B cell (primary cell): ENCODE measurements around the gene NCL. TPM values are rescaled to one million over a fixed set of nuclear protein-coding genes. Genes with fewer than 3 reads are reported as not detected.

Source experiments
- ATAC-seq: fragments of 200-7000 bp; cut with Tn5 transposase; one replicate; pipeline ENCODE4 v1.10.0; 2021; ENCODE audit warnings: low read depth, mild to moderate bottlenecking, moderate number of reproducible peaks, moderate library complexity
- CTCF ChIA-PET: fragments of 350-600 bp; sonication (Branson Sonifier 250); formaldehyde crosslinking; loops from one replicate; lab custom pipeline; 2021; ENCODE audit warnings: antibody characterized with exemption, inconsistent platforms; lab: Charles Lee
- POLR2A ChIA-PET: fragments of 350-600 bp; sonication (Branson Sonifier 250); formaldehyde crosslinking; loops from one replicate; lab custom pipeline; 2021; ENCODE audit warnings: antibody characterized with exemption; lab: Charles Lee
- DNase-seq: peaks from one replicate; pipeline ENCODE4 v3.0.0; 2013
- H2AFZ ChIP-seq: 2 replicates; pipeline ENCODE4 v1.6.1; 2012; ENCODE audit warnings: mild to moderate bottlenecking, low read depth, low read length; ENCODE audit not compliant: insufficient read depth, poor library complexity, severe bottlenecking
- H3K27ac ChIP-seq, 2 donors: 1 replicate in 1 of 2; 2 replicates in 1 of 2; pipeline ENCODE4 v1.5.1; 2012 to 2013; ENCODE audit warnings: low read length in 2 of 2, mild to moderate bottlenecking in 2 of 2, moderate library complexity in 1 of 2
- H3K27me3 ChIP-seq, 4 experiments: fragments of 200-600 bp in 1 of 4; sonication (generic) in 1 of 4; replicated peaks in 1 of 4; 1 replicate in 2 of 4; 2 replicates in 2 of 4; pipeline versions ENCODE4 v1.6.1 to v1.7.0; 2013 to 2016; ENCODE audit warnings: low read length in 3 of 4, mild to moderate bottlenecking in 2 of 4, mixed read lengths in 1 of 4, moderate library complexity in 1 of 4; ENCODE audit not compliant: insufficient read depth in 4 of 4, control insufficient read depth in 3 of 4; ENCODE audit errors: control extremely low read depth in 1 of 4
- H3K36me3 ChIP-seq, 2 experiments: replicated peaks in 1 of 2; 1 replicate in 1 of 2; 2 replicates in 1 of 2; pipeline versions ENCODE4 v1.6.1 to v1.7.1; 2013; ENCODE audit warnings: low read length in 1 of 2; ENCODE audit not compliant: insufficient read depth in 2 of 2, control insufficient read depth in 1 of 2; ENCODE audit errors: control extremely low read depth in 1 of 2, extremely low read depth in 1 of 2
- H3K4me1 ChIP-seq, 2 donors: fragments of 200-600 bp in 1 of 2; sonication (generic) in 1 of 2; 1 replicate in 1 of 2; 2 replicates in 1 of 2; pipeline versions ENCODE4 v1.5.1 to v1.6.1; 2013 to 2017; ENCODE audit warnings: low read length in 2 of 2; ENCODE audit not compliant: control insufficient read depth in 2 of 2, insufficient read depth in 2 of 2
- H3K4me2 ChIP-seq: replicated peaks from 2 replicates; pipeline ENCODE3; 2012; ENCODE audit warnings: mild to moderate bottlenecking, low read depth, low read length; ENCODE audit not compliant: poor library complexity, severe bottlenecking
- H3K4me3 ChIP-seq, 5 experiments: fragments of 200-600 bp in 1 of 5; sonication (generic) in 1 of 5; 1 replicate in 3 of 5; 2 replicates in 2 of 5; pipeline versions ENCODE4 v1.5.1 to v1.7.0; 2011 to 2016; ENCODE audit warnings: low read length in 4 of 5, mild to moderate bottlenecking in 4 of 5, low read depth in 2 of 5, control low read depth in 1 of 5, moderate library complexity in 1 of 5; ENCODE audit not compliant: insufficient read depth in 1 of 5; ENCODE audit errors: control extremely low read depth in 1 of 5, extremely low read depth in 1 of 5
- H3K79me2 ChIP-seq: fragments of 200-600 bp; sonication (generic); one replicate; pipeline ENCODE4 v1.6.0; 2016; ENCODE audit warnings: low read length; ENCODE audit not compliant: control insufficient read depth, insufficient read depth
- H3K9ac ChIP-seq: fragments of 200-600 bp; sonication (generic); 2 replicates; pipeline ENCODE4 v1.6.1; 2017; ENCODE audit warnings: mild to moderate bottlenecking, low read length, moderate library complexity
- H3K9me3 ChIP-seq, 3 donors: one replicate each; pipeline versions ENCODE4 v1.6.1 to v1.7.1; 2013; ENCODE audit warnings: low read length in 2 of 3; ENCODE audit not compliant: control insufficient read depth in 2 of 3, insufficient read depth in 1 of 3; ENCODE audit errors: control extremely low read depth in 1 of 3
- H4K20me1 ChIP-seq: 2 replicates; pipeline ENCODE4 v1.6.0; 2012; ENCODE audit warnings: mild to moderate bottlenecking, low read length; ENCODE audit not compliant: insufficient read depth, control insufficient read depth, poor library complexity, severe bottlenecking
- H3K27ac Mint-ChIP-seq: one replicate; pipeline ENCODE4 v1.8.0; 2021; ENCODE audit warnings: mixed read lengths
- H3K27me3 Mint-ChIP-seq: one replicate; pipeline ENCODE4 v1.8.0; 2021; ENCODE audit warnings: mixed read lengths
- H3K4me1 Mint-ChIP-seq: one replicate; pipeline ENCODE4 v1.8.0; 2021; ENCODE audit warnings: mixed read lengths
- H3K4me3 Mint-ChIP-seq: one replicate; pipeline ENCODE4 v1.8.0; 2021; ENCODE audit warnings: mixed read lengths
- H3K9me3 Mint-ChIP-seq: one replicate; pipeline ENCODE4 v1.8.0; 2022; ENCODE audit warnings: mixed read lengths; ENCODE audit not compliant: insufficient read depth
- CTCF ChIP-seq: fragments of 200-600 bp; IDR thresholded peaks from one replicate; pipeline ENCODE4 v1.8.0; 2022; ENCODE audit warnings: antibody characterized with exemption, mild to moderate bottlenecking
- EZH2 ChIP-seq: IDR thresholded peaks from 2 replicates; pipeline ENCODE4 v1.6.1; 2012; ENCODE audit warnings: borderline replicate concordance, low read depth, mild to moderate bottlenecking, moderate library complexity, low read length; ENCODE audit not compliant: insufficient read depth, poor library complexity, severe bottlenecking
- WGBS: methylation state at CpG from one replicate; pipeline ENCODE4 v1.1.5; 2013; ENCODE audit warnings: missing lambda C conversion rate; ENCODE audit not compliant: insufficient coverage; 5-methylcytosine and 5-hydroxymethylcytosine counted together
- intact Hi-C: fragments of 100-400 bp; cut with micrococcal nuclease; formaldehyde crosslinking; loops from one replicate; pipeline ENCODE4 v1.10.0; 2022
- polyA plus RNA-seq: library from polyadenylated mRNA; depleted of rRNA; stranded (reverse); fragments of >200 nt; gene quantifications from 2 replicates; pipeline ENCODE4 v1.2.3, GENCODE V29; 2012
- total RNA-seq, 2 donors: library from RNA; stranded (reverse); fragments of 120-200 nt in 1 of 2; gene quantifications; 1 replicate in 1 of 2; 2 replicates in 1 of 2; pipeline versions ENCODE4 v1.2.3 to v1.2.4, GENCODE V29; 2013 to 2022

The NCL gene
- total and polyA plus RNA-seq, 2 donors (not counting 1 experiment from before 2014, with no cell fraction given): 25.8 to 439 TPM

GRCh38 chr2:231467016-231467545 lies 2.8 kb upstream of the NCL start:
- peaks cover 23 to 28% of the 10 kb centered on the region in 2 donors for H3K4me1 ChIP-seq
- H3K9ac ChIP-seq: no peak overlapping the region
- no peaks in the 10 kb centered on the region for H3K9me3 ChIP-seq
- Mint-ChIP-seq H3K27ac (no peak overlapping the region), H3K4me1 (peaks cover 26% of the 10 kb centered on the region), H3K9me3 (no peaks in the 10 kb centered on the region), H3K27me3 (no peaks in the 10 kb centered on the region), H3K4me3 (no peak overlapping the region)
- no peak for ATAC-seq
- ChIA-PET POLR2A (no interaction called here), CTCF (interaction anchor here (1.1 to 3.0 kb wide), 4 partner anchors 15 to 54 kb away, joined by 3 to 10 read pairs (median 5); no protein-coding TSS in a partner anchor)
- peaks cover 0 to 10% of the 10 kb centered on the region in 2 experiments for H3K36me3 ChIP-seq
- H2AFZ ChIP-seq: no peak overlapping the region
- intact Hi-C loops: no loop called here
- TF ChIP-seq CTCF (no peak), EZH2 (no peak)
- H3K79me2 ChIP-seq: peaks cover 17% of the 10 kb centered on the region
- H3K27ac ChIP-seq: no peak overlapping the region
- peaks cover 22% of the 10 kb centered on the region for H4K20me1 ChIP-seq
- 96% methylated on average over 4 of the region's 4 CpGs for WGBS
- H3K4me2 ChIP-seq: no peak overlapping the region
- no peaks in the 10 kb centered on the region for H3K27me3 ChIP-seq
- no peak for DNase-seq
- no peak overlapping the region for H3K4me3 ChIP-seq
